HL-60 (cell line): ENCODE measurements around the gene ALS2CL.

Source experiments
- DNase-seq, 2 experiments: peaks; one replicate each; pipeline ENCODE4 v3.0.0-alpha.2; 2010 to 2020; ENCODE audit warnings: low read depth in 1 of 2, low spot score in 1 of 2
- H3K27ac ChIP-seq: fragments of 250-450 bp; sonication (Bioruptor Pico); replicated peaks from 2 replicates; pipeline ENCODE4 v1.5.1; 2020; ENCODE audit warnings: mild to moderate bottlenecking, moderate library complexity
- H3K27me3 ChIP-seq: fragments of 250-450 bp; sonication (Bioruptor Pico); 2 replicates; pipeline ENCODE4 v1.5.1; 2021; ENCODE audit warnings: mild to moderate bottlenecking, moderate library complexity; ENCODE audit not compliant: insufficient read depth, poor library complexity, severe bottlenecking
- H3K4me3 ChIP-seq: replicated peaks from 2 replicates; pipeline ENCODE4 v1.5.1; 2011; ENCODE audit warnings: mild to moderate bottlenecking, control low read depth, low read length; ENCODE audit not compliant: insufficient read depth
- CTCF ChIP-seq: IDR thresholded peaks from one replicate; pipeline ENCODE4 v1.5.1; 2011; ENCODE audit warnings: low read length, control low read depth, inconsistent platforms; ENCODE audit not compliant: insufficient read depth
- GABPA ChIP-seq: IDR thresholded peaks from 2 replicates; pipeline ENCODE4 v1.6.1; 2012; ENCODE audit warnings: low read depth
- POLR2AphosphoS5 ChIP-seq: IDR thresholded peaks from 2 replicates; pipeline ENCODE4 v1.6.1; 2012; ENCODE audit warnings: low read depth
- REST ChIP-seq: IDR thresholded peaks from 2 replicates; pipeline ENCODE4 v1.6.1; 2012; ENCODE audit warnings: low read depth; ENCODE audit not compliant: insufficient replicate concordance
- SPI1 ChIP-seq: IDR thresholded peaks from 2 replicates; pipeline ENCODE4 v1.6.1; 2012; ENCODE audit warnings: low read depth, mild to moderate bottlenecking, borderline replicate concordance

The ALS2CL gene

GRCh38 chr3:46664971-46665762 is 28.3 kb downstream of the ALS2CL start:
- no peak for DNase-seq
- TF ChIP-seq GABPA (no peak), SPI1 (no peak), CTCF (no peak)
- Histone ChIP-seq H3K27me3 (no peaks in the 10 kb centered on the region), H3K27ac (no peak overlapping the region), H3K4me3 (no peak overlapping the region)

- Histone ChIP-seq H3K4me3 (no peak overlapping the region), H3K27me3 (no peaks in the 10 kb centered on the region), H3K27ac (no peak overlapping the region)
- TF ChIP-seq REST (no peak), SPI1 (no peak), CTCF (no peak), GABPA (no peak), POLR2AphosphoS5 (no peak)
- no peak for DNase-seq
Measured at GRCh38 chr3:46664188-46664970, 29.1 kb downstream of the ALS2CL start.

- Histone ChIP-seq H3K4me3 (no peak overlapping the region), H3K27me3 (no peaks in the 10 kb centered on the region), H3K27ac (no peak overlapping the region)
- TF ChIP-seq SPI1 = no peak
- no peak for TF ChIP-seq GABPA
- no peak for TF ChIP-seq CTCF
- no peak for TF ChIP-seq POLR2AphosphoS5
- TF ChIP-seq REST = no peak
- DNase-seq = no peak
Measured at GRCh38 chr3:46663591-46664135, 29.8 kb downstream of the ALS2CL start.
